AG04450 (cell line): ENCODE measurements around the gene SRRD. TPM values are rescaled to one million over a fixed set of nuclear protein-coding genes. Genes with fewer than 3 reads are reported as not detected.

Experiments
- CTCF ChIA-PET: fragments of 300-600, 350-600 bp; formaldehyde crosslinking; extraction: SDS; loops from one replicate; lab custom pipeline; 2022; ENCODE audit warnings: antibody characterized with exemption, inconsistent platforms; lab: Charles Lee
- POLR2A ChIA-PET: fragments of 350-600 bp; formaldehyde crosslinking; extraction: SDS; loops from one replicate; lab custom pipeline; 2021; ENCODE audit warnings: antibody characterized with exemption, inconsistent platforms; lab: Yijun Ruan, JAX
- DNase-seq: peaks from one replicate; pipeline ENCODE4 v3.0.0-alpha.2; 2011; ENCODE audit warnings: low read depth, low spot score
- H3K27ac ChIP-seq: one replicate; pipeline ENCODE4 v1.5.1; 2012; ENCODE audit warnings: low read depth, low read length, control low read depth
- H3K27me3 ChIP-seq: one replicate; pipeline ENCODE4 v1.6.0; 2012; ENCODE audit warnings: low read length; ENCODE audit not compliant: control insufficient read depth, insufficient read depth
- H3K4me3 ChIP-seq: 2 replicates; pipeline ENCODE4 v1.5.1; 2011; ENCODE audit warnings: mild to moderate bottlenecking, low read depth, low read length, control low read depth
- H3K9me3 ChIP-seq: 2 replicates; pipeline ENCODE4 v1.5.1; 2012; ENCODE audit warnings: low read length; ENCODE audit not compliant: control insufficient read depth, insufficient read depth
- polyA plus RNA-seq: library from polyadenylated mRNA; depleted of rRNA; stranded (reverse); fragments of >200 nt; gene quantifications from 2 replicates; pipeline ENCODE4 v1.2.3, GENCODE V29; 2011
- TF ChIP-seq, protein P1 (sequence below): IDR thresholded peaks from 2 replicates; pipeline ENCODE4 v1.5.1; 2011; ENCODE audit warnings: low read depth, low read length, control low read depth, inconsistent platforms

Gene SRRD
- polyA plus RNA-seq, 1 experiment = 38.5 TPM

DNA sequence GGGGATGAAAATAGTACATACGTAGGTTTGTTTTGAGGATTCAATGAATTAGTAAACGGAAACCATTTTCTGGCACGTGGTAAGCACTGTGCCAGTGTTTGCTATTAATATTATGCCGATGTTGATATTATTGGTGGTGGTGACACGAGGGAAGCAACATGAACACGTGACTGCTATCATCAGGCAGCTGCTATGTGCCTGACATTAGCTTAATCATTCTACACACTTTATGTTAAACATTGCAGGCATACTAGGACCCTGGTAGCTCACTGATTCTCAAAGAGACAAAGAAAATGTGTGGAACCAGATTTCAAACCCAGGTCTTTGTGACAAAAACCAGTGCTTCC, 656 bp downstream of the SRRD start:
- DNase-seq = no peak
- peak overlapping the region; percentile 21 for H3K27ac ChIP-seq
- CTCF ChIA-PET = interaction anchor here (1.6 to 1.7 kb wide), 2 partner anchors 23 to 182 kb away, joined by 6 to 10 read pairs; no protein-coding TSS in a partner anchor

GRCh38 chr22:26485013-26485412, 1.3 kb downstream of the SRRD start:
- Histone ChIP-seq H3K27me3 (no peaks in the 10 kb centered on the region), H3K27ac (no peak overlapping the region), H3K9me3 (no peaks in the 10 kb centered on the region), H3K4me3 (peak overlapping the region; percentile 14; the same call in 1 of the 2 replicates)
- CTCF ChIA-PET = interaction anchor here (0.9 to 1.7 kb wide), 2 partner anchors 118 to 181 kb away, joined by 3 to 10 read pairs; no protein-coding TSS in a partner anchor
- POLR2A ChIA-PET = no interaction called here
- DNase-seq = no peak
- TF ChIP-seq, protein P1, sequence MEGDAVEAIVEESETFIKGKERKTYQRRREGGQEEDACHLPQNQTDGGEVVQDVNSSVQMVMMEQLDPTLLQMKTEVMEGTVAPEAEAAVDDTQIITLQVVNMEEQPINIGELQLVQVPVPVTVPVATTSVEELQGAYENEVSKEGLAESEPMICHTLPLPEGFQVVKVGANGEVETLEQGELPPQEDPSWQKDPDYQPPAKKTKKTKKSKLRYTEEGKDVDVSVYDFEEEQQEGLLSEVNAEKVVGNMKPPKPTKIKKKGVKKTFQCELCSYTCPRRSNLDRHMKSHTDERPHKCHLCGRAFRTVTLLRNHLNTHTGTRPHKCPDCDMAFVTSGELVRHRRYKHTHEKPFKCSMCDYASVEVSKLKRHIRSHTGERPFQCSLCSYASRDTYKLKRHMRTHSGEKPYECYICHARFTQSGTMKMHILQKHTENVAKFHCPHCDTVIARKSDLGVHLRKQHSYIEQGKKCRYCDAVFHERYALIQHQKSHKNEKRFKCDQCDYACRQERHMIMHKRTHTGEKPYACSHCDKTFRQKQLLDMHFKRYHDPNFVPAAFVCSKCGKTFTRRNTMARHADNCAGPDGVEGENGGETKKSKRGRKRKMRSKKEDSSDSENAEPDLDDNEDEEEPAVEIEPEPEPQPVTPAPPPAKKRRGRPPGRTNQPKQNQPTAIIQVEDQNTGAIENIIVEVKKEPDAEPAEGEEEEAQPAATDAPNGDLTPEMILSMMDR = no peak

More for the DNA sequence above, 656 bp downstream of the SRRD start:
- H3K4me3 ChIP-seq = peak overlapping the region; percentile 91
- no peaks in the 10 kb centered on the region for H3K27me3 ChIP-seq
- POLR2A ChIA-PET = no interaction called here
- TF ChIP-seq, protein P1 = no peak
- H3K9me3 ChIP-seq = no peaks in the 10 kb centered on the region

DNA sequence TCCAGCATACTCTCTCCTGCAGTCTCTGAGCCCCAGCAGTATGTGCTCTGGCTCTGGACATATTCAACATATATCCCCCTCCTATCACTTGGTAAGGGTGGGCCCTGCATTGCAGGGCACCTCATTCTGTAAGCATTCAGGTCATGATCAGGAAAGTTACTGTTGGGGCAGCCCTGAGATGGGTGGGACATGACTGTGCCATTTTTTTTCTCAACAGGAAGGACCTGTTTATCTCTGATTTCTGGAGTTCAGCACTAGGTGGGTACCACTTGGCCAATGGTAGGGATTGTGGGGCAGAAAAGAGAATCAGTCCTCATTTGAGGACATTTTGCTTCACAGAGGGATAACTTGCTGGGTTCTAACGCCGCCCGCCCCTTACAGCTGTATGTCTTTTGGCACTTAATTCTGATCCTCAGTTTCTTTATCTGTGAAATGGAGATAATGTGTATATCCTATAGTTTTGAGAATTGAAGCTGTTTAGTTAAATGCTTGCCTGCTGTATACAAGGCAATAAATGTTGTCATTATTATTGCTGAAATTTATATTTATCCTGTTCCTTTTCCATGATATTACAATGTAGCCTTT, 2.2 kb downstream of the SRRD start:
- Histone ChIP-seq H3K27ac (no peak overlapping the region), H3K4me3 (no peak overlapping the region), H3K27me3 (no peaks in the 10 kb centered on the region), H3K9me3 (no peaks in the 10 kb centered on the region)
- TF ChIP-seq, protein P1 = no peak
- DNase-seq = no peak
- ChIA-PET POLR2A (interaction anchor here (0.6 kb wide), 1 partner anchor 166 kb away, joined by 6 read pairs; no protein-coding TSS in a partner anchor), CTCF (no interaction called here)

- Histone ChIP-seq H3K27ac (no peak overlapping the region), H3K9me3 (no peaks in the 10 kb centered on the region), H3K27me3 (no peaks in the 10 kb centered on the region), H3K4me3 (no peak overlapping the region)
- ChIA-PET POLR2A (interaction anchor here (0.6 kb wide), 1 partner anchor 166 kb away, joined by 6 read pairs; no protein-coding TSS in a partner anchor), CTCF (no interaction called here)
- TF ChIP-seq, protein P1 = no peak
- DNase-seq = no peak
These were observed 2.7 kb downstream of the SRRD start for GRCh38 chr22:26486394-26486793.

- no peak overlapping the region for H3K4me3 ChIP-seq
- no peaks in the 10 kb centered on the region for H3K27me3 ChIP-seq
- TF ChIP-seq, protein P1 = no peak
- DNase-seq = no peak
- H3K9me3 ChIP-seq = no peaks in the 10 kb centered on the region
- no peak overlapping the region for H3K27ac ChIP-seq
- ChIA-PET CTCF (no interaction called here), POLR2A (no interaction called here)
These were observed 4.3 kb downstream of the SRRD start for GRCh38 chr22:26487996-26488395.
